Fibroblast of pulmonary artery (primary cell): Measurements from ENCODE around the gene ZBTB2.
"Not testable (repeated sequence)": the region's sequence is repeated elsewhere in the genome, so short reads cannot be mapped to it uniquely, and the experiment has no call there.

ENCODE experiments used
- DNase-seq: peaks from one replicate; pipeline ENCODE4 v3.0.0-alpha.2; 2010; ENCODE audit warnings: low read depth
- H3K4me3 ChIP-seq: replicated peaks from 2 replicates; pipeline ENCODE4 v1.5.1; 2011; ENCODE audit warnings: low read depth, mild to moderate bottlenecking, control low read depth, low read length, moderate library complexity
- TF ChIP-seq, protein P1 (sequence below): IDR thresholded peaks from 2 replicates; pipeline ENCODE4 v1.5.1; 2011; ENCODE audit warnings: mild to moderate bottlenecking, control low read depth, low read length, inconsistent platforms; ENCODE audit errors: missing control alignments

Gene ZBTB2

DNA sequence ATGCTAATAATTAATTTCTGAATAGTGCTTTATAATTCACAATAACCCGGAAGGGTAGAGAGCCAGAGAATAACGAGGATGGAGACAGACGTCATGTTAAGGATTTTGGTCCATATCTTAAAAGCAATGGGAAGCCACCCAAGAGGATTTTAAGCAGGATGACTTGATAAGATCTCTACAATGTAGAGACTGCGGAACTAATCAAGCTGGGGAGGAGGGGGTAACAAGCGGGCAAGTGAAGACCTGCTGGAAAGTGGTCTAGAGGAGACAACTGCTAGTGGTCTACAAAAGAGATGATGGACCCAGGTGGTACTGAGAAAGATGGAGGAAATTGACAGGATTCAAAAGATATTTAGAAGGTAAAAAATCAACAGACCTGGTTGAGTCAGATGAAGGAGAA lies 7.2 kb downstream of the ZBTB2 start:
- DNase-seq, result no peak
- H3K4me3 ChIP-seq, result no peak overlapping the region
- TF ChIP-seq, protein P1, sequence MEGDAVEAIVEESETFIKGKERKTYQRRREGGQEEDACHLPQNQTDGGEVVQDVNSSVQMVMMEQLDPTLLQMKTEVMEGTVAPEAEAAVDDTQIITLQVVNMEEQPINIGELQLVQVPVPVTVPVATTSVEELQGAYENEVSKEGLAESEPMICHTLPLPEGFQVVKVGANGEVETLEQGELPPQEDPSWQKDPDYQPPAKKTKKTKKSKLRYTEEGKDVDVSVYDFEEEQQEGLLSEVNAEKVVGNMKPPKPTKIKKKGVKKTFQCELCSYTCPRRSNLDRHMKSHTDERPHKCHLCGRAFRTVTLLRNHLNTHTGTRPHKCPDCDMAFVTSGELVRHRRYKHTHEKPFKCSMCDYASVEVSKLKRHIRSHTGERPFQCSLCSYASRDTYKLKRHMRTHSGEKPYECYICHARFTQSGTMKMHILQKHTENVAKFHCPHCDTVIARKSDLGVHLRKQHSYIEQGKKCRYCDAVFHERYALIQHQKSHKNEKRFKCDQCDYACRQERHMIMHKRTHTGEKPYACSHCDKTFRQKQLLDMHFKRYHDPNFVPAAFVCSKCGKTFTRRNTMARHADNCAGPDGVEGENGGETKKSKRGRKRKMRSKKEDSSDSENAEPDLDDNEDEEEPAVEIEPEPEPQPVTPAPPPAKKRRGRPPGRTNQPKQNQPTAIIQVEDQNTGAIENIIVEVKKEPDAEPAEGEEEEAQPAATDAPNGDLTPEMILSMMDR, result no peak

DNA sequence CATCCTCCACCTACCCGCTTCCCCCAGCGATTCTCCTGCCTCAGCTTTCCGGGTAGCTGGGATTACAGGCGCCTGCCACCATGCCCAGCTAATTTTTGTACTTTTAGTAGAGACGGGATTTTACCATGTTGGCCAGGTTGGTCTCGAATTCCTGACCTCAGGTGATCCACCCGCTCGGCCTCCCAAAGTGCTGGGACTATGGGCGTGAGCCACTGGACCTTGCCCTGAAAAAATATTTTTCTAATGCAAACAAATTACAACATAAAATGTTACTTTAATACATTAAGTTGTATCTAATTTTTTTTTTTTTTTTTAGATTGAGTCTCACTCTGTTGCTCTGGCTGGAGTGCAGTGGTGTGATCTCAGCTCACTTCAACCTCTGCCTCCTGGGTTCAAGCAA lies 8.7 kb downstream of the ZBTB2 start:
- not testable (repeated sequence) for DNase-seq, H3K4me3 ChIP-seq

DNA sequence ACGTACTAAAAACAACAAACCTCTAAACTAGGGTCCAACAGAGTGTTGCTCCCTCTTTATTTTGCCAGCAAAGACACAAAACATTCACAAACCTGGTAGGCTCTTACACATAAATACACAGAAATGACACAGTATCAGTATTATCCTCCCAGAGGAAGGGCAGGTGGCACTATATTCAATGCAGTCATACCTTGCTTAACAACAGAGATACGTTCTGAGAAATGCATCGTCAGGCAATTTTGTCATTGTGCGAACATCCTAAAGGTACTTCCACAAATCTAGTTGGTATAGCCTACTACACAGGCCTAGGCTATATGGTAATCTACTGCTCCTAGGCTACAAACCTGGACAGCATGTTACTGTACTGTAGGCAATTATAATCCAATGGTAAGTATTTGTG lies 9.6 kb downstream of the ZBTB2 start:
- H3K4me3 ChIP-seq, result no peak overlapping the region
- TF ChIP-seq, protein P1, result no peak
- no peak for DNase-seq

DNA sequence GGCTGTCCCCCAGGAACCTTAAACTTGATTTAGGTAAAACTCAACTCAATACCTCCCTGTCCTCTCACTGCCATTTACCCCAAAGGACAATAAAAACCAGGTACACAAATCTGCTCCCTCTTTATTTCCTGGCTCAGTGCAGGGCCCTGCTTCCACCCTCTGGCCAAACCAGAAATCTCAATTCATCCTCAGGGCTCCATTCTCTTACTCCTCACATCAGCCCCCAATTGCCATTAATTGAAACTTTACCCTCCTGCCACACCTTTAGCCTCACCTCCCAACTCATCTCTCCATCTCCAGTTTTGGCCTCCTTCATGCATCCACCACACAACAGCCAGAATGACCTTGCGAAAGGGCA lies 10.5 kb downstream of the ZBTB2 start:
- H3K4me3 ChIP-seq, result no peak overlapping the region

DNA sequence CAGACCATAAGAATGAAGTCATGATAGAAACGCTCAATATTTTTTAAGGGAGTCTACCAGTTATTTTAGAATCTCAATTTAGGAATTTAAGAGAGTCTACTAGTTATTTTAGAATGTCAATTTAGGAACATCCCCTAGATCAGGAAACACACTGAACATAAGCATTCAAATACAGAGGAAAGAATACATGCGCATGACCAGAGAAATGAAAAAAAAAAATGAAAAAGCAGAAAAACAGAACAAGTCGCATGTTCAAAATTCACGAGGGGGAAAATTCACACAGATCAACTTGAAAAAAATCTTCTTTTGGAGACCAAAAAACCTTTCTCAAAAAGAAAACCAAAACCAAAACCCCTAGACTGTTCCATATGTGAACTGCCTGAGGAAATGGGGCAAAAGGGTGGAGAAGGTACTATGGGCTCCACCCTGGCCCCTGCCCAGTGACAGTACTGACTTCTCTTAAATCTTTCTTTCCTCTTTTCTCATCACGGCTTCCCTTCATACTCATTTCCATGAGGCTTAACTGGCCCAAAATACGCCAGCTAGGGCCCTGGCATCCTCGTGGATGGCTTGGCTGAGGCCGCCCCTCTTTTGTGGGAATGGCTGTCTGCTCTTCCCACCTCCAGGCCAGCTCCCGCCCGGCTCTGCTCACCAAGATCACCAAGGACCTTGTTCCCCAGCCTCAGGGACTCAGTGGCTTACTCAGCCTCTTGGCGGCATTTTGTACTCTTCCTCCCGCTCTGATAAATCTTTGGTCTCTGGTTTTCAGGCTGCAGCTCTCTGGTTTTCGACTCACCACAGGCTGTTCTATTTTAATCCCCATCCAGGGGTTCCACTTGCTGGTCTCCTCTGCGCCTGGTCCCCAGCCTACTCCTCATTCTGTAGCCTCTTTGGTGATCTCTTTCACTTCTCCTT lies 11.2 kb downstream of the ZBTB2 start:
- TF ChIP-seq, protein P1, result no peak
- no peak for DNase-seq
- H3K4me3 ChIP-seq, result no peak overlapping the region

More for the DNA sequence above, 10.5 kb downstream of the ZBTB2 start:
- TF ChIP-seq, protein P1, result no peak
- no peak for DNase-seq

DNA sequence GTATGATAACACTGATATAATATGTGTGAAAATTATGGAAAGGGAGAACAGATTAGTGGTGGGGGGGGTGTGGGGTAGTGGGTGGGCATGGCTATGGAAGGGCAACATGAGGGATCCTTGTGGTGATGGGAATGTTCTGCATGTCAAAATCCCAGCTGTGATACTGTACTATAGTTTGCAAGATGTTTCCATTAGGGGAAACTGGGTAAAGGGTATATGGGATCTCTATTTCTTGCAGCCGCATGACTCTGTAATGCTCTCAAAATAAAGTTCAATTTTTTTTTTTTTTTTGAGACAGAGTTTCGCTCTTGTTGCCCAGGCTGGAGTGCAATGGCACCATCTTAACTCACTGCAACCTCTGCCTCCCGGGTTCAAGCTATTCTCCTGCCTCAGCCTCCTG lies 14.3 kb downstream of the ZBTB2 start:
- TF ChIP-seq, protein P1, result no peak
- no peak overlapping the region for H3K4me3 ChIP-seq
- no peak for DNase-seq

DNA sequence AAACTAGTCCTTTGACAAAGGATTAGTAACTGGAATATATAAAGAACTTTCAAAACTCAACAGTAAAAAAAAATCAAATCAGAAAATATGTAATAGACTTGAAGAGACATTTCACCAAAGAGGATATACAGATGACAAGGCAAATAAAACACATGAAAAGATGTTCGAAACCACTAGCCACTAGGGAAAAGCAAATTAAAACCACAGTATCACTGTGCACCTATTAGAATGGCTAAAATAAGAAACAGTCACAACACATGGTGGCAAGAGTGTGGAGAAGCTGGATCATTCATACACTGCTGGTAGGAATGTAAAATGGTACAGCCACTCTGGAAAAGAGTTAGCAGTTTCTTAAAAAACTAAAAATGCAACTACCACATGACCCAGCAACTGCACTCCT lies 14.9 kb downstream of the ZBTB2 start:
- TF ChIP-seq, protein P1, result no peak
- no peak overlapping the region for H3K4me3 ChIP-seq
- DNase-seq, result no peak
